HTERT RPE-1 (cell line): ENCODE data around the gene PPM1A.
"Not testable (repeated sequence)": the region's sequence is repeated elsewhere in the genome, so short reads cannot be mapped to it uniquely, and the experiment has no call there.

Experiments
- in situ Hi-C: fragments of 300-500 bp; cut with MboI; formaldehyde crosslinking; loops from 4 replicates; pipeline ENCODE4 v1.14.3; 2020; ENCODE audit warnings: low sequenced_read_pairs

Gene PPM1A

DNA sequence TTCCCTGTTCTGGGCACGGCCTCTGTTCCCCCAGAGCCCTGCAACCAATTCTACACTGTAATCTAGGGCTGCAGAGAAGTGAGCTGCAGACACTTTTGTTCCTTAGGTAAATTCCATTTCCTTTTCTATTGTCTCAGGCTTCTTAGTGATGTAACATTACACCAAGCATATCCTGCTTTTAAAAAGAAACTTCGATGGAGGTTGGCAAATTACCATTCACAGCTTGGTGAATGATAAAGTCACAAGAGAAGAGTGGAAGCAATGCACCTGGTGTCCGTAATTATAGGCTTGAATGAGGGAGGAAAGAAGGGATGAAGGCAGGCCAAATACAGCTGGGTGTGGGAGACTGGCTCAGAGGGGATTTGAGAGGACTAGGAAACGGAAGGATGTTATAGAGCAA is 68.6 kb downstream of the PPM1A start:
- in situ Hi-C loops, result no loop called here

DNA sequence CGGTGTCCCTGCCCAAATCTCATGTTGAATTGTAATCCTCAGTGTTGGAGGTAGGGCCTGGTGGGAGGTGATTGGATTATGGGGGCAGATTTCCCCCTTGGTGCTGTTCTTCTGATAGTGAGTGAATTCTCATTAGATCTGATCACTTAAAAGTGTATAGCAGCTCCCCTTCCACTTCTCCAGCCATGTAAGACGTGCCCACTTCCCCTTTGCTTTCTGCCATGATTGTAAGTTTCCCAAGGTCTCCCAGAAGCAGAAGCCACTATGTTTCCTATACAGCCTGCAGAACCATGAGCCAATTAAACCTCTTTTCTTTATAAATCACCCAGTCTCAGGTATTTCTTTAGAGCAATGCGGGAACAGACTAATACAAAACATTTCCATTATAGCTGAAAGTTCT is 71.8 kb downstream of the PPM1A start:
- in situ Hi-C loops, result not testable (repeated sequence)

DNA sequence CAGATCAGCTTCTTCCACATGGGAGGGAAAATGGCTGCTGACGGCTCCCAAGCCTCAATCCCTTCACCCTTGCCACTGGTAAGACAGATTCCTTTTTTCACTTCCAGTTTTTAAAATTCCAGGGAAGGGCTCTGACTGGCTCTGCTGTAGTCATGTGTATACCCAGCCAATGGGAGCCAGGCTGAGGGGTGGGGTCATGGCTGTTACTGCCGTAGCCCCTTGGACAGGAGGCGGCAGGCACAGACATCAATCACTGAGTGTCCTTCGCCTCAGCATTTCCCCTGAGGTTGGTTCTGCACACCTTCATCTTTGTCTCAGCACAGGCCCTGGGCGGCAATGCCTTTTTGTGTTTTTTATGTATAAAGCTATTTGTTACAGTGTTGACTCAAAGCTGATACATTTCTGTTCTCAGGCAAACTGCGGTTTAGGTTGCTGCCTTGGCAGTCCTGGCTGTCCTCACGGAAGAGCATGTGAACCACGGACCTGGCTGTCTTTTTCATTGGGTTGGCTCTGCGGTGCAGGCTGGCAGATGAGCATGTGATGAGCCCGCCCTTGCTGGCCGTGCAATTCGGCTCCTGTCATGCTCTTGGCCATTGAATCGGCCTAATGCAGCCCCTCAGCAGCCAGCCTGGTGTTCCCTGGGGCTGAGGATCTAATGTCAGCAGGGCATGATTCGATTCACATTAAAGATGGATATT is 74.3 kb downstream of the PPM1A start:
- in situ Hi-C loops, result no loop called here

DNA sequence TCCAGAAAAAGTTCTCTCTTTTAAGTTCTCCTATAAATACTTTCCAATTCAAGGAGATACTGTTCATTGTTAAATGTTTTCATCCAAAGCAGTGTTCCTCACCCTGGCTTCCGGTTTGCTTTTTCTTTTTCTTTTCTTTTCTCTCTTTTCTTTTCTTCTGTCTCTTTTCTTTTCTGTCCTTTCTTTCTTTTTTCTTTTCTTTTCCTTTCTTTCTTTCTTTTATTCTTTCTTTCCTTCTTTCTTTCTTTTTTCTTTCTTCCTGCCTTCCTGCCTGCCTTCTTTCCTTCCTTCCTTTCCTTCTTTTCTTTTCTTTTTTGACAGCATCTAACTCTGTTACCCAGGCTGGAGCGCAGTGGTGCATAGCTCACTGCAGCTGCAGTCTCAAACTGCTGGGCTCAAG is 75.8 kb downstream of the PPM1A start:
- in situ Hi-C loops, result loop anchor here (25.0 kb wide), 1 partner anchor 237 kb away; no protein-coding TSS in a partner anchor

DNA sequence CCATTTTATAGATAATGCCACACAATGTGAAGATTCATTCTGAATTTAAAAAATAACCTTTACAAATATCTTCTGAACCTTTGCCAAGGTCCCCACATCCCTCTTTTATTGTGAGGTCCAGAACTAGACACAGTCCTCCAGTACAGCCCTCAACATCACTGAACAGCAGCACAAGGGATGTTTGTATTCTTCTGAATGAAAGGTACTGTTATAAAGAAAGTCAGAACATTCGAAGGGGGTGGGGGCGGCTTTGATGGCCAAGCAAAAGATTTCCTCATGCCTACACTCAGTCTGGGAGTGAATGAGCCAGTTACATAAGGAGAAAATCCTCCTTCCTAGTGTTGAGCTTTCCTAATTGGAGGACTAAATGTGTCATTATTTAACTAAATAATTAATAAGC is 77.3 kb downstream of the PPM1A start:
- in situ Hi-C loops, result loop anchor here (25.0 kb wide), 1 partner anchor 236 kb away; no protein-coding TSS in a partner anchor

DNA sequence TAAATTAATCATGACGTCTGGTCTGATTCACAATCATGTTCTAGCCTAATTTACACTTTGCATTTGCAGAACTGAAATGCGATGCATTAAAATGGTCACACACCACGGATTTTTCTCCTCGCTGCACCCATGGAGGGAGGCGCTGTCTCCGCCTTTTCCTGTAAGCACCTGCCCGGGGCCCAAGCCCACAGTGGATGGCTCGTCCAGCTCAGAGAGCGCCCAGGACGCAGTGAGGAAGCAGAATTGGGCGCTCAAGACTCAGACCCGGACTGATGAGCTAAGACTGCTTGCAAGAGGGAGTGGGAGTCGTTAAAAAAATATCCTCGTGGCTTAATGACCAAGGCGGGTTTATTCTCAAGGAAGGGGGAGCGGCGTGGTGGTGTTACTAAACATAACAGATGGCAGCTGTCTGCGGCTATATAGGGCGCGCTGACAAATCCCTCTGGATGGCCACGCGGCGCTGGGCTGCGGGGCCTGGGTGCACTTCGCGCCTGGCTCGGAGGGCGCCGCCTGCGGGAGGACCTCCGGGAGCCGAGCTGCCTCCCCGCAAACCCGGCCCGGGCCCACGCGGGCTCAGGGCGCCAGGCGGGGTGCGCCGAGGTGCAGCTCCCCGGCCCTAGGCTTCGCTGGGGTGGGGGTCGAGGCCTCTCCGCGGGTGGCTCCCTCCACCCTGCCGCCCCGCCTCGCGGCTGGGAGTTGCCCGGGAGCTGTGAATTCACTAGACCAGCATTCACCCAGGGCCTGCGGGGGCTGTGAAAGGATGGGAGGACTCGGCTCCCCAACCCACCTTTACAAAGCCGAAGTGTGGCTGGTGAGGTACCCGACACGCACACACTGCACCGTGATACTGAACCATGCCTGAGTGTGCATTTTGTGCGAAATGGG is 78.7 kb downstream of the PPM1A start:
- in situ Hi-C loops, result loop anchor here (25.0 kb wide), 1 partner anchor 235 kb away; no protein-coding TSS in a partner anchor

DNA sequence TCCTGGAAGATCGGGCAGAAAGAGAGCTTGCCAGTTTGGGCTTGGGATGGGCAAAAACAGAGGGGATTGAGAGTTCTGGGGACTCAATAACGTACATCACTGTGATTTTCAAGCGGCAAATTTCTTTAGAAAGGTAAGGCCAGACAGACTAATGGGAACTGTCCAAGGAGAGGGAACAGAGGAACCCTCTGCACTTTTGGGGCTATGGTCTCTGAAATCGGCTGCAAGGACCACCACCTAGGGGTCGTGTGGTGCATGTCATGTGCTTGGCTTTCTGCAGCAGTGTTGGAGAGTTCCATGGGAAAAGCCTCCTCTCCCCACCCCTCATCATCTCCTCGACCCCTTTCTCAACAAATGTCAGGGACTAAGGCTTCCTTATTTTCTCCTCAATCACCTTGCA is 79.6 kb downstream of the PPM1A start:
- in situ Hi-C loops, result loop anchor here (25.0 kb wide), 1 partner anchor 234 kb away; no protein-coding TSS in a partner anchor

DNA sequence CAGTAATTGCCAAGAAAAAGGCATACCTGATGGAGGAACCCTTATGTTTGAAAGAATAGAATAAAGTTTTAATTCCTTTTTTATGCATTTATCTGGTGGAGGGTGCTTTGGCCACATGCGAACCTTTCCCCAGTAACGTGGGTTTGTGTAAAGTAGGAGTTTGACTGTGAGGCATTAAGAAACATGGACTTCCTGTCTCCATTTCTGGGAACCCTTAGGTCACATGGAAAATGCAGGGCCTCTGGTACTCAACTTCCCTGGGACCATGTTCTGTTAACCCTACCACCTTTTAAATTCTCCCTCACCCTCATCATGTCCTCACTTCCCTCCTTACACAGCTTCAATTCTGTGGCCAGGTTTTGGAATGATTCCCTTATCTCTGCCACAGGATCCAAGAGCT is 80.3 kb downstream of the PPM1A start:
- in situ Hi-C loops, result loop anchor here (25.0 kb wide), 1 partner anchor 233 kb away; no protein-coding TSS in a partner anchor

DNA sequence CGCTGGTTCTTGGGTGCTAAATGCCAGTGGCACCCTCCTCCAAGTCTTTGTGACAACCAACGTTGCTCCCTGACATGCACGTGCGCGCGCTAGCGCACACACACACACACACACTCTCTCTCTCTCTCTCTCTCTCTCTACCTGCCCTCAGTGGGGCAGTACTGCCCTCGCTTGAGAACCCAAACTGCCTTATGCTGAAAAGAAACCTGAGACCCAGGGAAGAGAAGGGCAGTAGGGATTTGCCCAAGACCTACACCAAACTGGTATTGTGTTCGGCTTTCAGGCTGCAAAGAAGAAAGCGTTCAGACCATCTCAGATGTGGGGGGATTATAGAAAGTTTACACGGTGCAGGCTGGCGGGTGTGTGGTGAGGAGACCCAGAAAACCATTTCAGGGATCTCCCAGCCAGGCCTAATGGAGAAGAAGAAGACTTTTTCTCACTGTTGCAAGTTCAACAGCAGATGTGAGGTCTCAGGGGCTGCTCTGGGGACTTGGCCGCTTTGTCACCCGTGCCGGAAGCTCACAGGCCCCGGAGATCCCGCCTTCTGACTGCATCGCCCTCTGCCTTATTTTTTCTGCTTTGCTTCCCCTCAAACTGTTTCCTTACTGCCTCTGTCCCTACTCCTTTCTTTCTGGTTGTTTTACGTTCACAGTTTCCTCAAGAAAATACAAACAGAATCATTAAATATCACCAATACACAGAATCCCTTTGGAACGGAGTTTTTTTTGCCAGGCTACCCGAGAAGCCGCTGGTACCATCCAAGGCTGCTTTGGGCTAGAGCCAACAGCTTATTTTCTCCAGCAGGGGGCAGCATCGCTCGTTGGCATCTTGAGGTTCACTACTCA is 82.4 kb downstream of the PPM1A start:
- in situ Hi-C loops, result loop anchor here (25.0 kb wide), 1 partner anchor 231 kb away; no protein-coding TSS in a partner anchor

DNA sequence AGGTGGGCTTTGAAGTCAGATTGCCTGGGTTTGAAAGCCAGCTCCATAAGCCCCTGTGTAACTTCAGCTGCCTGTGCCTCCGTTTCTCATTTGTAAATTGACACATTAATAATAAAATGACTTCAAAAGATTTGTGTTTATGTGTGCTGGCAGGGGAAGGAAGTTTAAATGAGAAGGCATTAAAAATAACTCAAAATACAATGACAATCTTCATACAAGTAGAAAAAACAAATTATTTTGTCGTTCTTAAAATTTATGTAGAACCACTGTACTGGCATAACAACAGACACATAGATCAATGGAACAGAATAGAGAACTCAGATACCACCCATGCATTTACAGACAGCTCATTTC is 83.0 kb downstream of the PPM1A start:
- in situ Hi-C loops, result loop anchor here (25.0 kb wide), 1 partner anchor 230 kb away; no protein-coding TSS in a partner anchor

DNA sequence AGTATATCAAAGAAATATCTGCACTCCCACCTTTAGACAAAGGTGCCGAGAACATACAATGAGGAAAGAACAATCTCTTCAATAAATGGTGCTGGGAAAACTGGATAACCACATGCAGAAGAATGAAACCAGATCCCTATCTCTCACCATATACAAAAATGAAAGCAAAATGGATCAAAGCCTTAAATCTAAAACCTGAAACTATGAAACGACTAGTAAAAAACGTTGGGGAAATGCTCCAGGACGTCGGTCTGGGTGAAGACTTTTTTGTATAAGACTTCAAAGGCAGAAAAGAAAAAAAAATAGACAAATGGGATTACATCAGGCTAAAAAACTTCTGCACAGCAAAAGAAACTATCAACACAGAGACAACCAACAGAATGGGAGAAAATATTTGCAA is 83.8 kb downstream of the PPM1A start:
- in situ Hi-C loops, result loop anchor here (25.0 kb wide), 1 partner anchor 229 kb away; no protein-coding TSS in a partner anchor

DNA sequence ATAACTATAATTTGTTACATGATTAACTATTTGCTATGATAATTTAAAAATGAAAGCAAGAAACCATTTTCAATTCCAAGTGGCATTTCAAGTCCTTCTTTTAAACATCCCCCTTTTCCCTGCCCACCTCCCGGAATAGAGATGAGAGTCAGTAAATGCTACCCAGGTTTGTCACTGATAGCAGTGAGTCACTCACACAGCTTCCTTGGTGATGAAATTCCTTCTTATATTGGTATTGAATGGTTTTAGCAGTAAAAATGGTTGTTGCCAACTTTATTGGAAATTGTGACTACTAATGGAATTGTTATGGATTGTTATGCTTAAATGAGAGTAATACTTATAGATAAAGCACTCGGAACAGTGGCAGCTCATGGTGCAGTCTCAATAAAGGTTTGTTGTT is 90.5 kb downstream of the PPM1A start:
- in situ Hi-C loops, result loop anchor here (25.0 kb wide), 1 partner anchor 223 kb away; no protein-coding TSS in a partner anchor

DNA sequence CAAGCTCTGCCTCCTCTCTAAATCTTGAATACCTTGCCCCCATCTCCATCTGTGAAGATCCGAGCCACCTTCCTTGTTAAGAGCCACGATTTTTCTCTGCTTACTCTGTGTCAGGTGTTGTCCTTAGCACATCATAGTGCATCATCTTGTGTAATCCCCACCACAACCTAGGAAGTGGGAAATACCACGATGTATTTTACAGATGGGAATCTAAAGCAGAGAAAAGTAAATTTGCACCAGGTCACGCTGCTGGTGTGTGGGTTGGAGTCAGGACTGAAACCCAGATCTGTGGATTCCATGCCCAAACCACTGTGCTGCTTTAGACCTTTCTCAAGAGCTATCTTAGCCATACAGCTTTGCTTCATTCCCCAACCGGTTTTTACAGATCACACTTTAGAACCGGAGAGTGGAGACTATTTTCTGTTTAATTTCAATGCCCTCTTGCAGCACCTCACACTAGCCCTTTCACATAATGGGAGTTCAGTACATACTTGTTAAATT is 94.6 kb downstream of the PPM1A start:
- in situ Hi-C loops, result loop anchor here (25.0 kb wide), 1 partner anchor 219 kb away; no protein-coding TSS in a partner anchor

DNA sequence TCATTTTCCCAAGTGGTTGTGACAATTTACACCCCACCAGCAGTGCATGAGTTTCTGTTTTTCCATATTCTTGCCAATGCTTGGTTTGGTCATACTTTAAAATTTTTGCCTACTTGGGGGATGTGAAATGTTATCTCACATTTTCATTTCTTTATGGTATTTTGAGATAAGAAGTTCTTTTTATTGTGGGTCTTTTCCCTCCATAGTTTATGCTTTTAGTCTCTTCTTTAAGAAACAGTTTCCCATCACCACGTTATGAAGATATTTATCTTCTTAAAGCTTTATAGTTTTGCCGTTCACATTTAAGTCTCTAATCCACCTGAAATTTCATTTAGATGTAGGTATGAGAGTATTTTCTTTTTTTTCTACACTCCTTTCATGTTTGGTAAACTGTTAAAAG is 95.7 kb downstream of the PPM1A start:
- in situ Hi-C loops, result loop anchor here (25.0 kb wide), 1 partner anchor 218 kb away; no protein-coding TSS in a partner anchor

DNA sequence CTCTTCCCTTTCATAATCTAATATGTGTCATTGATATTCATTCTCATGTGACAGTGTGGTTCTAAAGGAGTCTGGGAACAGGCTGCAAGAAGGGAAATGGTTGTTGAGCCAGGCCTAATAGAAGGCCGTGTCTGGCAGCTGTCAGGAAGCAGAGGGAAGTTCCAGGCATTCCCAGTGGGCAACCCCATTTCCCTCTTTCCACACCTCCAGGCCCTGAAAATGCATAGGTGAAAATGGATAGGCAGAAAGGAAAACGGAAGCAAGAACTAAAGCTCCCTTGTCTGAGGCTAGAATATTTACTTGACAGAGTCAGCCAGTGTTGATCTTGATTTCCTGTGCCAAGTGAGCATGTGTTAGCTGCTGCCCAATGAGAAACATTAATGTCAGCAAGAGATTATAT is 97.7 kb downstream of the PPM1A start:
- in situ Hi-C loops, result loop anchor here (25.0 kb wide), 1 partner anchor 216 kb away; no protein-coding TSS in a partner anchor

DNA sequence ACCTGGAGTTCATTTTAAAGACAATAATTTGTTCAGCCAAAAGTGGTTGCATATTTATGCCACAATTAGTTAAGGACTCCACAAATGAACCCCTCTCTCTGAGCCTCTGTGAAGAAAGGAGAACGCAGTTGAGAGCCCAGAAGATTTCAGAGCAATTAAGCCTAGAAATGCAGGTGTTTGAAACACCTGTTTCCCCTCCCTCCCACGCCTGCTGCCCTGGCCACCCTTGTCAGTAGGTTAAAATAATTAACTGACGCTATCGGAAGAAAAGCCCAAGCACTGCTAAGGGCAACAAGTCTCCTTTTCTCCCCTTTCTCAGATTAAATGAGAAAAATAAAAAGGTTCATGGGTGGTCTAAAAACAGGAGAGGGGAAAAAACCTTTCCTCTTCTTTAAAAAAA is 99.2 kb downstream of the PPM1A start:
- in situ Hi-C loops, result loop anchor here (25.0 kb wide), 1 partner anchor 214 kb away; no protein-coding TSS in a partner anchor
